Lower lobe of right lung (tissue), 2 donors: ENCODE data around the gene RPL15. TPM values are rescaled to one million over a fixed set of nuclear protein-coding genes. Genes with fewer than 3 reads are reported as not detected.

Source experiments
- ATAC-seq, 2 donors: fragments of 200-7000 bp; cut with Tn5 transposase; one replicate each; pipeline ENCODE4 v1.9.1; 2020 to 2022; ENCODE audit warnings: mild to moderate bottlenecking in 2 of 2, moderate library complexity in 2 of 2
- DNase-seq: peaks from one replicate; pipeline ENCODE4 v3.0.0-alpha.2; 2020
- H3K27ac ChIP-seq: fragments of 200-600 bp; one replicate; pipeline ENCODE4 v1.8.0; 2022
- H3K27me3 ChIP-seq: fragments of 200-600 bp; one replicate; pipeline ENCODE4 v1.8.0; 2022; ENCODE audit warnings: low read depth
- H3K36me3 ChIP-seq: fragments of 200-600 bp; one replicate; pipeline ENCODE4 v1.8.0; 2022; ENCODE audit warnings: mild to moderate bottlenecking
- H3K4me1 ChIP-seq: fragments of 200-600 bp; one replicate; pipeline ENCODE4 v1.8.0; 2022
- H3K4me3 ChIP-seq: fragments of 200-600 bp; one replicate; pipeline ENCODE4 v1.8.0; 2022; ENCODE audit warnings: mild to moderate bottlenecking
- H3K9me3 ChIP-seq: fragments of 200-600 bp; one replicate; pipeline ENCODE4 v1.8.0; 2022
- intact Hi-C: fragments of 100-400 bp; cut with DNase I; formaldehyde crosslinking; loops from one replicate; pipeline ENCODE4 v1.11.0; 2022
- total RNA-seq: library from RNA; stranded (reverse); fragmentation: NEBNext Ultra II Directional; extraction: Animal tissue kit (Norgen Biotek cat#: 25700); gene quantifications from one replicate; pipeline ENCODE4 v1.2.1, GENCODE V29; 2021
- TF ChIP-seq, protein P1 (sequence below): fragments of 200-600 bp; IDR thresholded peaks from one replicate; pipeline ENCODE4 v1.8.0; 2022; ENCODE audit warnings: antibody characterized with exemption, mild to moderate bottlenecking
- donor health status: DM: no; HTN: yes; CAD: no; lungs with severe emphysema.

RPL15 gene
- total RNA-seq, 1 donor from 2014 or later: 1,413 TPM

DNA sequence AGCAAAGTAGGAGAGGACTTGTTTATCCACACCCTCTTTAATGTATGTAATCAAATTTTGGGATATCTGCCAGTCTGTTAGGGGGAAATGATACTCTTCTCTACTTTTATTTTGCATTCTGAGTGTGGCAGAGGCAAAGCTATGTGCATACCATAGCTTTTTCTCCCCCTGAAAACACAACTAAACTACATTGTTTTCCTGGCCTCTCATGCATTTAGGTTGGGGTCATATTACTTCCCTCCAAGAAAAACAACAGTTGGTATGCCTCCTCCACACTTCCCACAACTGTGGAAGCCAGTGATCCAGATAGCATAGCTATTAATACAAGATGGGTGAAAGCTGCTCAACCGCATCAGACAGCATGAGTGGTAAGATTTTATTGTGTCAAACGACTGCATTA is 6.9 kb downstream of the RPL15 start:
- no peak overlapping the region for H3K27ac ChIP-seq
- no peak overlapping the region for H3K4me3 ChIP-seq
- H3K4me1 ChIP-seq: peaks cover 22% of the 10 kb centered on the region
- peaks cover 37% of the 10 kb centered on the region for H3K36me3 ChIP-seq
- DNase-seq (no peak), ATAC-seq (no peak)
- TF ChIP-seq, protein P1, sequence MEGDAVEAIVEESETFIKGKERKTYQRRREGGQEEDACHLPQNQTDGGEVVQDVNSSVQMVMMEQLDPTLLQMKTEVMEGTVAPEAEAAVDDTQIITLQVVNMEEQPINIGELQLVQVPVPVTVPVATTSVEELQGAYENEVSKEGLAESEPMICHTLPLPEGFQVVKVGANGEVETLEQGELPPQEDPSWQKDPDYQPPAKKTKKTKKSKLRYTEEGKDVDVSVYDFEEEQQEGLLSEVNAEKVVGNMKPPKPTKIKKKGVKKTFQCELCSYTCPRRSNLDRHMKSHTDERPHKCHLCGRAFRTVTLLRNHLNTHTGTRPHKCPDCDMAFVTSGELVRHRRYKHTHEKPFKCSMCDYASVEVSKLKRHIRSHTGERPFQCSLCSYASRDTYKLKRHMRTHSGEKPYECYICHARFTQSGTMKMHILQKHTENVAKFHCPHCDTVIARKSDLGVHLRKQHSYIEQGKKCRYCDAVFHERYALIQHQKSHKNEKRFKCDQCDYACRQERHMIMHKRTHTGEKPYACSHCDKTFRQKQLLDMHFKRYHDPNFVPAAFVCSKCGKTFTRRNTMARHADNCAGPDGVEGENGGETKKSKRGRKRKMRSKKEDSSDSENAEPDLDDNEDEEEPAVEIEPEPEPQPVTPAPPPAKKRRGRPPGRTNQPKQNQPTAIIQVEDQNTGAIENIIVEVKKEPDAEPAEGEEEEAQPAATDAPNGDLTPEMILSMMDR: no peak
- no peaks in the 10 kb centered on the region for H3K9me3 ChIP-seq
- intact Hi-C loops: no loop called here
- no peaks in the 10 kb centered on the region for H3K27me3 ChIP-seq

DNA sequence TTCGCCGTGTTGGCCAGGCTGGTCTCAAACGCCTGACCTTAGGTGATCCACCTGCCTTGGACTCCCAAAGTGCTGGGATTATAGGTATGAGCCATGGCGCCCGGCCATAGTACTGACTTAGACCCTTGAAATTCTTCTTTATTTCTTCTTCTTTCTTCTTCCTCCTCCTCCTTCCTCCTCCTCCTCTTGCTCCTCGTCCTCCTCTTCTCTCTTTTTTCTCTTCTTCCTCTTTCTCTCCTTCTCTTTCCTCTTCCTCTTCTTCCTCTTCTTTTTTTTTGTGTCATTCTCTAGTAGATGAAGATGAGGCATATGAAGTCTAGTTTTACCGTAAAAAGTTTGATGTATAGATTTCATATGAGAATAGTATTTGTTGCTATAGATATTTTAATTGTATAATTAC is 9.3 kb downstream of the RPL15 start:
- intact Hi-C loops: no loop called here
- H3K27ac ChIP-seq: no peak overlapping the region
- no peaks in the 10 kb centered on the region for H3K9me3 ChIP-seq
- no peaks in the 10 kb centered on the region for H3K27me3 ChIP-seq
- TF ChIP-seq, protein P1: no peak
- peaks cover 5% of the 10 kb centered on the region for H3K4me1 ChIP-seq
- no peak for DNase-seq
- ATAC-seq: no peak
- H3K4me3 ChIP-seq: no peak overlapping the region
- peaks cover 14% of the 10 kb centered on the region for H3K36me3 ChIP-seq

DNA sequence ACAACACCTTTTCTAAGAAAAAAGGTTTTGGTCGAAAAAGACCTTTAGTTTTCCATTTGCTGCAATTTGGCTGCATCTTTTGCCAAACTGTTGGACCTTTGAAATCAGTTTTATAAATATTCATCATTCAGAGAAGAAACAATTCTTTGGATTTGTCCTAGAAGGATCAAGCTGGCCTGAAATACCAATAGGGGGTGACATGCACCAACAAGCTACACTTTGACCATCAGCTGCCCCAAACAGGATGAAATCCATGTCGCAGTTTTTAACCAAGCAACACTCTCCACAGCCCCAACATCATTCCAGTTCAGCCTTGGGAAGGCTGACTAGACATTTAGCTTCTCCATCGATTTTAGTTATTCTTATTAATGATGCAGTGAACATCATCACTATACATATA is 9.8 kb downstream of the RPL15 start:
- intact Hi-C loops: no loop called here
- TF ChIP-seq, protein P1: no peak
- H3K27ac ChIP-seq: no peak overlapping the region
- H3K4me1 ChIP-seq: peaks cover 5% of the 10 kb centered on the region
- DNase-seq (no peak), ATAC-seq (no peak)
- no peak overlapping the region for H3K4me3 ChIP-seq
- H3K36me3 ChIP-seq: peaks cover 10% of the 10 kb centered on the region
- H3K27me3 ChIP-seq: no peaks in the 10 kb centered on the region
- no peaks in the 10 kb centered on the region for H3K9me3 ChIP-seq

DNA sequence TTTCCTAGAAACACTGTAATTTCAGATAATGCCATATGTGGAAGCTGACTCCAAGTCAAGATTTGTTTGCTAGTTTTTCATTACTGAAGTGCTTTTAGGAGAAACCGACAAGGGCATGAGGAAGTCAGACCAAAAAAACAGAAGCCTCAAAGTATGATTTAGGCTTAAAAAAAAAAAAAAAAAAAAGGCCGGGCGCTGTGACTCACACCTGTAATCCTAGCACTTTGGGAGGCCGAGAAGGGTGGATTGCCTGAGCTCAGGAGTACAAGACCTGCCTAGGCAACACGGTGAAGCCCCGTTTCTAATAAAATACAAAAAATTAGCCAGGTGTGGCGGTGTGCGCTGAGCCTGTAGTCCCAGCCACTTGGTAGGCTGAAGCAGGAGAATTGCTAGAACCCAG is 11.6 kb downstream of the RPL15 start:
- ATAC-seq (peak; percentile 67 to 89), DNase-seq (no peak)
- H3K27ac ChIP-seq: no peak overlapping the region
- H3K9me3 ChIP-seq: no peaks in the 10 kb centered on the region
- TF ChIP-seq, protein P1: no peak
- intact Hi-C loops: no loop called here
- H3K4me3 ChIP-seq: no peak overlapping the region
- peaks cover 5% of the 10 kb centered on the region for H3K4me1 ChIP-seq
- H3K36me3 ChIP-seq: no peaks in the 10 kb centered on the region
- H3K27me3 ChIP-seq: no peaks in the 10 kb centered on the region

DNA sequence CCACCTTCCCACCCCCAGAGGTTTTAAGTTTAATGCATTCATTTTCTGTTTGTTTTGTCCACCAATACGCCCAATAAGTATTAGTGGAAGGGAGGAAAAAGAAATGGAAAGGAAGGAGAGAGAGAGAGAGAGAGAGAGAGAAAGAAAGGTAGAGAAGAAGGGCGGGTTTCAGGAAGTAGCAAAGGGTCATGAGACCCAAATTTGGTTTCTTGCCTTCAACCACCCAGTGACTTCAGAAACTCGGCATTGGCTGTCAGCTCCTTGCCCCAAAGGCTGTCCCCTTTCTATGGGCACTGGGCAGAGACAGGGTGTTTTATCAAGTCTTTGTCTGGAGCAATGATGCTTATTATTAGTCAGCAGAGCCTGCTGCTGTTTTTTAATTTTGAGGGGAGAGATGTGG is 14.7 kb downstream of the RPL15 start:
- Histone ChIP-seq H3K4me3 (no peak overlapping the region), H3K36me3 (no peaks in the 10 kb centered on the region), H3K9me3 (no peaks in the 10 kb centered on the region), H3K27ac (no peak overlapping the region), H3K4me1 (peaks cover 5% of the 10 kb centered on the region), H3K27me3 (no peaks in the 10 kb centered on the region)
- DNase-seq: no peak
- ATAC-seq: no peak
- intact Hi-C loops: no loop called here
- TF ChIP-seq, protein P1: no peak

DNA sequence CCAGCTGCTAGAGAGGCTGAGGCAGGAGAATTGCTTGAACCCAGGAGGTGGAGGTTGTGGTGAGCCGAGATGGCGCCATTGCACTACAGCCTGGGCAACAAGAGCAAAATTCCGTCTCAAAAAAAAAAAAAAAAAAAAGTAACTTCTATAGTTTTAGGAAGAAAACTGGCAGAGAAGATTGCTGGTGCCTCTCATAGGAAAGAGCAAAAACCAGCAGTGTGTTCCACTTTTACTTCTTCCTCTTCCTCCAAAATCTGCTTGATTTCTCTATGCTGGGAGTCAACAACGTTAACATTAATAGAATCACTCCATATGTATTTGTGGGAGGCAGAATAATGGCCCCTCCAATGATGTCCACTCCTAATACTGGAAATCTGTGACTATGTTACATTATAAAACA is 15.6 kb downstream of the RPL15 start:
- Histone ChIP-seq H3K9me3 (no peaks in the 10 kb centered on the region), H3K27ac (no peak overlapping the region), H3K36me3 (no peaks in the 10 kb centered on the region), H3K27me3 (no peaks in the 10 kb centered on the region), H3K4me1 (peaks cover 2% of the 10 kb centered on the region), H3K4me3 (no peak overlapping the region)
- ATAC-seq (no peak), DNase-seq (no peak)
- TF ChIP-seq, protein P1: no peak
- intact Hi-C loops: no loop called here
